GM12865 (cell line): ENCODE data around the gene BTN1A1.
A peak's percentile ranks its signal among the peaks of the same experiment; 100 is the strongest.
"Not testable (repeated sequence)": the region's sequence is repeated elsewhere in the genome, so short reads cannot be mapped to it uniquely, and the experiment has no call there.

ENCODE experiments used
- DNase-seq: peaks from one replicate; pipeline ENCODE4 v3.0.0; 2010; ENCODE audit warnings: low read depth
- H3K4me3 ChIP-seq: 2 replicates; pipeline ENCODE4 v1.5.1; 2011; ENCODE audit warnings: mild to moderate bottlenecking, low read depth, low read length, control low read depth
- CTCF ChIP-seq: IDR thresholded peaks from 2 replicates; pipeline ENCODE4 v1.5.1; 2011; ENCODE audit warnings: low read length, control low read depth, low read depth, inconsistent platforms; ENCODE audit not compliant: insufficient read depth; ENCODE audit errors: missing control alignments

Gene BTN1A1

GRCh38 chr6:26459023-26459810 is 40.9 kb upstream of the BTN1A1 start:
- no peak for DNase-seq
- peak overlapping the region; percentile 100 for H3K4me3 ChIP-seq
- no peak for TF ChIP-seq CTCF

GRCh38 chr6:26461353-26461752 is 38.8 kb upstream of the BTN1A1 start:
- not testable (repeated sequence) for H3K4me3 ChIP-seq, DNase-seq

- DNase-seq: peak; percentile 27
- no peak overlapping the region for H3K4me3 ChIP-seq
- TF ChIP-seq CTCF: no peak
Observed at GRCh38 chr6:26464014-26464413, 36.1 kb upstream of the BTN1A1 start.

GRCh38 chr6:26464416-26465131 is 35.5 kb upstream of the BTN1A1 start:
- no peak overlapping the region for H3K4me3 ChIP-seq
- no peak for DNase-seq
- TF ChIP-seq CTCF: no peak

- no peak overlapping the region for H3K4me3 ChIP-seq
- TF ChIP-seq CTCF: no peak
- DNase-seq: no peak
Observed at GRCh38 chr6:26465776-26466175, 34.3 kb upstream of the BTN1A1 start.

GRCh38 chr6:26468829-26469228 is 31.3 kb upstream of the BTN1A1 start:
- no peak overlapping the region for H3K4me3 ChIP-seq
- no peak for TF ChIP-seq CTCF
- no peak for DNase-seq

GRCh38 chr6:26470643-26471042 is 29.5 kb upstream of the BTN1A1 start:
- no peak for DNase-seq
- H3K4me3 ChIP-seq: no peak overlapping the region
- TF ChIP-seq CTCF: no peak
